Measurements from ENCODE around the gene ARMC7.
"Not testable (repeated sequence)": the region's sequence is repeated elsewhere in the genome, so short reads cannot be mapped to it uniquely, and the experiment has no call there.

Gene ARMC7

DNA sequence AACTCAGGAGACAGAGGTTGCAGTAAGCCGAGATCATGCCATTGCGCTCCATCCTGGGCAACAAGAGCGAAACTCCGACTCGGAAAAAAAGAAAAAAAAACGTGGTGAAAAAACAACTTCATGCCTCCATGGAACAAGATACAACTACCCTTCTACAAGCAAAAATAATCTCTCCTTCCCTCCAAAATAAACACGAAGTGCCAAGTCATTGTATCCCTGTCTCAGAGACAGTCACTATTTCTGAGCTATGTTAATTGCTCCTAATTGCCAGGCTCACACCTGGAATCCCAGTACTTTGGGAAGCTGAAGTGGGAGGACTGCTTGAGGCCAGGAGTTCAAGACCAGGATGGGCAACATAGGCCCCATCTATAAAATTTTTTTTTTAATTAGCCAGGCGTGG is 41.0 kb upstream of the ARMC7 start:
- no peak overlapping the region for H3K4me3 ChIP-seq (ENCODE audit: low read depth, low read length)
- ChIA-PET CTCF (interaction anchor here (0.7 to 11.0 kb wide), 10 partner anchors 8 to 896 kb away, joined by 3 to 115 read pairs (median 8); partner anchors contain the start of gene NT5C), POLR2A (no interaction called here)
- no peak for DNase-seq (ENCODE audit: low read depth, low spot score)
- TF ChIP-seq, protein P1, sequence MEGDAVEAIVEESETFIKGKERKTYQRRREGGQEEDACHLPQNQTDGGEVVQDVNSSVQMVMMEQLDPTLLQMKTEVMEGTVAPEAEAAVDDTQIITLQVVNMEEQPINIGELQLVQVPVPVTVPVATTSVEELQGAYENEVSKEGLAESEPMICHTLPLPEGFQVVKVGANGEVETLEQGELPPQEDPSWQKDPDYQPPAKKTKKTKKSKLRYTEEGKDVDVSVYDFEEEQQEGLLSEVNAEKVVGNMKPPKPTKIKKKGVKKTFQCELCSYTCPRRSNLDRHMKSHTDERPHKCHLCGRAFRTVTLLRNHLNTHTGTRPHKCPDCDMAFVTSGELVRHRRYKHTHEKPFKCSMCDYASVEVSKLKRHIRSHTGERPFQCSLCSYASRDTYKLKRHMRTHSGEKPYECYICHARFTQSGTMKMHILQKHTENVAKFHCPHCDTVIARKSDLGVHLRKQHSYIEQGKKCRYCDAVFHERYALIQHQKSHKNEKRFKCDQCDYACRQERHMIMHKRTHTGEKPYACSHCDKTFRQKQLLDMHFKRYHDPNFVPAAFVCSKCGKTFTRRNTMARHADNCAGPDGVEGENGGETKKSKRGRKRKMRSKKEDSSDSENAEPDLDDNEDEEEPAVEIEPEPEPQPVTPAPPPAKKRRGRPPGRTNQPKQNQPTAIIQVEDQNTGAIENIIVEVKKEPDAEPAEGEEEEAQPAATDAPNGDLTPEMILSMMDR (IDR thresholded peaks at IDR 0.05; ENCODE audit: insufficient read depth, low read length, missing control alignments): no peak

- CTCF ChIA-PET: interaction anchor here (0.8 to 11.0 kb wide), 13 partner anchors 9 to 342 kb away, joined by 3 to 115 read pairs (median 10); partner anchors contain the start of genes ARMC7, NT5C and SLC16A5
- POLR2A ChIA-PET: no interaction called here
- DNase-seq (ENCODE audit: low read depth, low spot score): no peak
These were observed 40.0 kb upstream of the ARMC7 start for GRCh38 chr17:75069783-75070182.

DNA sequence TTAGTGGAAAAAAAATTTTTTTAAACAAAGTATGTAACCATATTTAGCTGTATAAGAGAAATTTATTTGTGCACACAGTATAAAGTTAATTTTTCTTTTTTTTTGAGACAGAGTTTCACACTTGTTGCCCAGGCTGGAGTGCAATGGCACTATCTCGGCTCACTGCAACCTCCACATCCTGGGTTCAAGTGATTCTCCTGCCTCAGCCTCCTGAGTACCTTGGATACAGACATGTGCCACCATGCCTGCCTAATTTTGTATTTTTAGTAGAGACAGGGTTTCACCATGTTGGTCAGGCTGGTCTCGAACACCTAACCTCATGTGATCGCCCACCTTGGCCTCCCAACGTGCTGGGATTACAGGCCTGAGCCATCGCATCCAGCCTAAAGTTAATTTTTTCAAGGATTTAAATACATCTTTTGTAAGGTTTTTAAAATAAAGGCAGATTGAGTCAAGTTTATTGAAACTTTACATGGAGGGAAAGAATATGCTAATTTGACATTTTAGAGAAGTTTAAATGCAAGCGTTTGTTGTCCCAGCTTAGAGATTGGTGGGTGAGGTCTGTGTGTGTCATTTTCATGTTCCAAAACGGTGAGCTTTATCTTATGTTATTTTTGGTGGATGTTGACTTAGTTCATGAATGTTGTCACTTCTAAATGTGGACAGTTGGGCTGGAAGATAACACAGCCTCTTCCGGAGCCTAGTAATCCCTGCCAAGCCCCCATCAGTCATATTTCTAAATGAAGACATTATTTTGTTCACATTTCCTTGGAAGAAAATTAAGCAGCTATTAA is 38.1 kb upstream of the ARMC7 start:
- POLR2A ChIA-PET; H3K4me3 ChIP-seq (ENCODE audit: low read depth, low read length); DNase-seq (ENCODE audit: low read depth, low spot score): not testable (repeated sequence)
- CTCF ChIA-PET: interaction anchor here (0.6 to 11.0 kb wide), 9 partner anchors 11 to 130 kb away, joined by 3 to 115 read pairs (median 6); partner anchors contain the start of gene ARMC7

More at GRCh38 chr17:75069783-75070182, 40.0 kb upstream of the ARMC7 start:
- no peak overlapping the region for H3K4me3 ChIP-seq (ENCODE audit: low read depth, low read length)
- TF ChIP-seq, protein P1 (IDR thresholded peaks at IDR 0.05; ENCODE audit: insufficient read depth, low read length, missing control alignments): peak; percentile 36

- POLR2A ChIA-PET; H3K4me3 ChIP-seq (ENCODE audit: low read depth, low read length): not testable (repeated sequence)
- CTCF ChIA-PET: interaction anchor here (0.7 to 11.0 kb wide), 8 partner anchors 12 to 129 kb away, joined by 3 to 115 read pairs (median 6); no protein-coding TSS in a partner anchor
These were observed 36.9 kb upstream of the ARMC7 start for GRCh38 chr17:75072909-75073308.

DNA sequence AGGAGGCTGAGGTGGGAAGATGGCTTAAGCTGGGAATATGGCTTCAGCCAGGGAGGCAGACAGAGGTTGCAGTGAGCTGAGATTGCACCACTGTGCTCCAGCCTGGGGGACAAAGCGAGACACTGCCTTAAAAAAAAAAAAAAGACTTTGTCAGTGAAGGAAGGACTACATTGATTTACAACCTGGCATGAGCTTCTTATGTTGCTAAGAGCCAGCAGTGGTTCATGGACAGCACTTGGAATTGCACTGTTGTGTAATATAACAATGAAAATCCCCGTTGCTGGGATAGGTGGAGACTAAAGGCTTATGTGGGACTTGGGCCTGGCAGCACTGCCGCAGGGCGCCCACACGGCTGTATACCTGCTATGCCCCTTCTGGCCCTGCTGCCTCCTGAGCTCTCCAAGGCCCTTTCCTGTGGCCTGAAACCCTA is 36.1 kb upstream of the ARMC7 start:
- DNase-seq (ENCODE audit: low read depth, low spot score): no peak
- TF ChIP-seq, protein P1 (IDR thresholded peaks at IDR 0.05; ENCODE audit: insufficient read depth, low read length, missing control alignments): no peak
- ChIA-PET CTCF (interaction anchor here (1.0 to 11.0 kb wide), 7 partner anchors 10 to 128 kb away, joined by 3 to 115 read pairs (median 7); no protein-coding TSS in a partner anchor), POLR2A (interaction anchor here (0.6 kb wide), 1 partner anchor 11 kb away, joined by 3 read pairs; no protein-coding TSS in a partner anchor)
- H3K4me3 ChIP-seq (ENCODE audit: low read depth, low read length): no peak overlapping the region

More at GRCh38 chr17:75072909-75073308, 36.9 kb upstream of the ARMC7 start:
- not testable (repeated sequence) for DNase-seq (ENCODE audit: low read depth, low spot score)

DNA sequence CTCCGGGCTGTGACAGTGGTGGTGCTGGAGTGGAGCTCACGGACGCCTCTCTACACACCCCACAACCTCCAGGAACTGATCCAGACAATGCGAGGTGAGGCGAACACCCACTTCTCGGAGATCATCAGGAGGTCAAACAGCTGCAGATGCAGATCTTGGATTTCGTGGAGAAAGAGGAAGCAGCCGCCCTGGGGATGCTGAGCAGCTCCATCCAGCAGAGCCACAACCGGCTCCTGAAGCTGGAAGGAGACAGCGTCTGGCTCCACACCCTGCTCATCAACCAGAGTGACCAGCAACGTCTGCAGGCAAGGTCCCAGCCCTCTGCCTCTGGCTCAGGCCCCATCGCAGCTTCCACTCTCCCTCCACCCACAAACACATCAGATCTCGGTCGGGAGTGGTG is 35.2 kb upstream of the ARMC7 start:
- H3K4me3 ChIP-seq (ENCODE audit: low read depth, low read length): no peak overlapping the region
- ChIA-PET CTCF (interaction anchor here (1.8 to 11.0 kb wide), 4 partner anchors 9 to 40 kb away, joined by 7 to 115 read pairs (median 12); no protein-coding TSS in a partner anchor), POLR2A (interaction anchor here (0.6 kb wide), 1 partner anchor 57 kb away, joined by 3 read pairs; the partner anchor contains the start of gene NT5C)
- TF ChIP-seq, protein P1 (IDR thresholded peaks at IDR 0.05; ENCODE audit: insufficient read depth, low read length, missing control alignments): no peak
- no peak for DNase-seq (ENCODE audit: low read depth, low spot score)

Data from AG04449 (cell line).